HepG2 (cell line): ENCODE results near the gene C19orf47. TPM values are rescaled to one million over a fixed set of nuclear protein-coding genes. Genes with fewer than 3 reads are reported as not detected.

ENCODE experiments used
- ATAC-seq: fragments of 200-7000 bp; cut with Tn5 transposase; 3 replicates; pipeline ENCODE4 v1.9.1; 2020; ENCODE audit warnings: mild to moderate bottlenecking, moderate library complexity
- BruUV-seq: library from RNA; stranded (reverse); fragments of 400-500 nt; replicated peaks from 2 replicates; lab custom pipeline; 2021; lab: Mats Ljungman, UMichigan
- CTCF ChIA-PET: fragments of 300-600 bp; formaldehyde crosslinking; extraction: SDS; loops from one replicate; lab custom pipeline; 2021; ENCODE audit warnings: low total read pairs, inconsistent platforms, low intra/inter-chr PET ratio; lab: Yijun Ruan, JAX
- POLR2A ChIA-PET: fragments of 350-600 bp; sonication (Branson Sonifier 250); formaldehyde crosslinking; loops from one replicate; lab custom pipeline; 2020; ENCODE audit warnings: antibody characterized with exemption, inconsistent platforms; lab: Yijun Ruan, JAX
- DNase-seq: peaks from one replicate; pipeline ENCODE4 v3.0.0-alpha.2; 2015; ENCODE audit warnings: low spot score
- FAIRE-seq: peaks from 3 replicates; lab custom pipeline; 2011; peaks lifted over from hg19 to GRCh38; lab: Jason Lieb, UNC
- H2AFZ ChIP-seq: one replicate; pipeline ENCODE4 v1.6.1; 2011; ENCODE audit warnings: low read length, inconsistent platforms
- H3K27ac ChIP-seq: fragments of 300-600 bp; 3 replicates; pipeline ENCODE4 v1.8.0; 2011; ENCODE audit warnings: mixed run types, mild to moderate bottlenecking, mixed read lengths, low read length, inconsistent platforms; ENCODE audit not compliant: insufficient read depth; ENCODE audit errors: extremely low read length
- H3K27me3 ChIP-seq, 2 experiments: fragments of 200-600 bp in 1 of 2; 2 replicates in 1 of 2; 3 replicates in 1 of 2; pipeline versions ENCODE4 v1.6.0 to v1.8.0; 2011; ENCODE audit warnings: low read length in 2 of 2, mild to moderate bottlenecking in 2 of 2, moderate library complexity in 2 of 2, inconsistent platforms in 1 of 2; ENCODE audit not compliant: insufficient read depth in 2 of 2, control insufficient read depth in 1 of 2
- H3K36me3 ChIP-seq, 2 experiments: fragments of 200-600 bp in 1 of 2; replicated peaks in 1 of 2; 2 replicates in 1 of 2; 3 replicates in 1 of 2; pipeline versions ENCODE4 v1.5.1 to v1.8.0; 2011; ENCODE audit warnings: low read length in 2 of 2, inconsistent platforms in 1 of 2; ENCODE audit not compliant: insufficient read depth in 2 of 2, control insufficient read depth in 1 of 2
- H3K4me1 ChIP-seq: 2 replicates; pipeline ENCODE4 v1.5.1; 2012; ENCODE audit warnings: low read length, inconsistent platforms; ENCODE audit not compliant: insufficient read depth
- H3K4me2 ChIP-seq: 2 replicates; pipeline ENCODE4 v1.6.0; 2011; ENCODE audit warnings: low read depth, low read length, inconsistent platforms
- H3K4me3 ChIP-seq, 3 experiments: fragments of 200-600 bp in 1 of 3; sonication (generic), shearing (Covaris generic) in 1 of 3; replicated peaks in 1 of 3; 2 replicates each; pipeline ENCODE4 v1.5.1; 2011 to 2016; ENCODE audit warnings: low read length in 3 of 3, inconsistent platforms in 2 of 3, low read depth in 2 of 3, mild to moderate bottlenecking in 2 of 3, control low read depth in 1 of 3, mixed read lengths in 1 of 3; ENCODE audit not compliant: insufficient read depth in 1 of 3
- H3K79me2 ChIP-seq: one replicate; pipeline ENCODE4 v1.6.1; 2011; ENCODE audit warnings: low read length, inconsistent platforms; ENCODE audit not compliant: insufficient read depth
- H3K9ac ChIP-seq: 2 replicates; pipeline ENCODE4 v1.6.0; 2011; ENCODE audit warnings: mild to moderate bottlenecking, low read depth, low read length, inconsistent platforms; ENCODE audit not compliant: insufficient read depth
- H3K9me3 ChIP-seq: 2 replicates; pipeline ENCODE4 v1.5.1; 2012; ENCODE audit warnings: mild to moderate bottlenecking, low read length
- H4K20me1 ChIP-seq: 2 replicates; pipeline ENCODE4 v1.6.0; 2011; ENCODE audit warnings: inconsistent platforms, mild to moderate bottlenecking, low read length, moderate library complexity; ENCODE audit not compliant: insufficient read depth
- ATF7 ChIP-seq, 2 experiments: fragments of 450-650 bp in 1 of 2; sonication (generic) in 1 of 2; formaldehyde crosslinking in 1 of 2; IDR thresholded peaks; 2 replicates each; pipeline versions ENCODE4 v1.4.0 to v1.6.1; 2016 to 2020; ENCODE audit warnings: antibody characterized with exemption in 1 of 2, mild to moderate bottlenecking in 1 of 2, missing genetic modification reagents in 1 of 2
- MAFG ChIP-seq: sonication (generic); formaldehyde crosslinking; IDR thresholded peaks from 2 replicates; pipeline ENCODE4 v1.5.1; 2020; ENCODE audit warnings: mild to moderate bottlenecking, missing genetic modification reagents
- PRMT3 ChIP-seq: sonication (generic); formaldehyde crosslinking; IDR thresholded peaks from 2 replicates; pipeline ENCODE4 v1.8.1; 2022; ENCODE audit warnings: low read depth, mild to moderate bottlenecking, moderate library complexity, missing genetic modification reagents, borderline replicate concordance
- ZSCAN29 ChIP-seq: sonication (generic); formaldehyde crosslinking; conservative IDR thresholded peaks from 2 replicates; pipeline ENCODE4 v1.4.0; 2020; ENCODE audit warnings: mild to moderate bottlenecking, missing genetic modification reagents
- WGBS: methylation state at CpG from one replicate; pipeline ENCODE4 v1.1.6; 2017; ENCODE audit warnings: low lambda C conversion rate; 5-methylcytosine and 5-hydroxymethylcytosine counted together
- in situ Hi-C: cut with HindIII; loops from 2 replicates; pipeline ENCODE4 v1.10.0; 2017; ENCODE audit warnings: low pct_unique_long_range_greater_than_20kb; ENCODE audit not compliant: extremely low pct_ligation_motif_present
- intact Hi-C: fragments of 100-400 bp; cut with micrococcal nuclease; formaldehyde crosslinking; loops from one replicate; pipeline ENCODE4 v1.10.0; 2022; ENCODE audit not compliant: unreplicated experiment
- polyA plus RNA-seq, 8 experiments: library from polyadenylated mRNA; depleted of rRNA in 3 of 8; stranded (reverse) in 7 of 8; unstranded in 1 of 8; fragments of >200 nt; fragmentation: Illumina TruSeq in 4 of 8; extraction: Trizol in 4 of 8; gene quantifications; 2 replicates each; pipeline versions ENCODE4 v1.2.1 to v1.2.3, GENCODE V29; 2011 to 2016; ENCODE audit warnings: low read depth in 4 of 8, missing spikeins in 1 of 8, mixed read lengths in 1 of 8; ENCODE audit not compliant: insufficient read depth in 1 of 8
- total RNA-seq, 5 experiments: library from RNA; depleted of rRNA; stranded (reverse); fragments of >200 nt; fragmentation: Illumina TruSeq; extraction: Trizol; gene quantifications; 2 replicates each; pipeline ENCODE4 v1.2.3, GENCODE V29; 2016; ENCODE audit warnings: low read depth in 1 of 5
- TF ChIP-seq, protein P1 (sequence below): sonication (generic); formaldehyde crosslinking; IDR thresholded peaks from 2 replicates; pipeline ENCODE4 v1.4.0; 2020; ENCODE audit warnings: missing genetic modification reagents, borderline replicate concordance
- TF ChIP-seq, protein P2 (sequence below): IDR thresholded peaks from 2 replicates; pipeline ENCODE4 v1.6.1; 2016; ENCODE audit warnings: low read depth

Gene C19orf47
- total and polyA plus RNA-seq, 2 of the 13 experiments (the other 11 are each of a cell fraction or from before 2014, with no cell fraction given), result 8.1 to 10.6 TPM

DNA sequence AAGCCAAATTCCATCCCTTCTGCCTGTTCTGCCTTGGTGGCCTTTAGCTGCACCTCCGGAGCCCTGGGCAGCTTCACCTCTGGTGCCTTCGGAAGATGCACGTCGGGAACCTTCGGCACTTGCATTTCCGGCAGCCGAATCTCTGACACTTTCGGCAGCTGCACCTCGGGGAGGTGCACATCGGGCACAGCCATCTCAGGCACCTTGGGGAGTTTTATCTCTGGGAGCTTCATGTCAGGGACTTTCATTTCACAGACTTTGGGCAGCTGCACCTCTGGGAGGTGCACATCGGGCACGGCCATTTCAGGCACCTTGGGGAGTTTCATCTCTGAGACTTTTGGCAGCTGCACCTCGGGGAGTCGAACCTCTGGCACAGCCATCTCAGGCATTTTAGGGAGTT, 47.8 kb upstream of the C19orf47 start (continued):
- no peak for TF ChIP-seq ZSCAN29 (CRISPR knock-in tag)
- TF ChIP-seq, protein P1, sequence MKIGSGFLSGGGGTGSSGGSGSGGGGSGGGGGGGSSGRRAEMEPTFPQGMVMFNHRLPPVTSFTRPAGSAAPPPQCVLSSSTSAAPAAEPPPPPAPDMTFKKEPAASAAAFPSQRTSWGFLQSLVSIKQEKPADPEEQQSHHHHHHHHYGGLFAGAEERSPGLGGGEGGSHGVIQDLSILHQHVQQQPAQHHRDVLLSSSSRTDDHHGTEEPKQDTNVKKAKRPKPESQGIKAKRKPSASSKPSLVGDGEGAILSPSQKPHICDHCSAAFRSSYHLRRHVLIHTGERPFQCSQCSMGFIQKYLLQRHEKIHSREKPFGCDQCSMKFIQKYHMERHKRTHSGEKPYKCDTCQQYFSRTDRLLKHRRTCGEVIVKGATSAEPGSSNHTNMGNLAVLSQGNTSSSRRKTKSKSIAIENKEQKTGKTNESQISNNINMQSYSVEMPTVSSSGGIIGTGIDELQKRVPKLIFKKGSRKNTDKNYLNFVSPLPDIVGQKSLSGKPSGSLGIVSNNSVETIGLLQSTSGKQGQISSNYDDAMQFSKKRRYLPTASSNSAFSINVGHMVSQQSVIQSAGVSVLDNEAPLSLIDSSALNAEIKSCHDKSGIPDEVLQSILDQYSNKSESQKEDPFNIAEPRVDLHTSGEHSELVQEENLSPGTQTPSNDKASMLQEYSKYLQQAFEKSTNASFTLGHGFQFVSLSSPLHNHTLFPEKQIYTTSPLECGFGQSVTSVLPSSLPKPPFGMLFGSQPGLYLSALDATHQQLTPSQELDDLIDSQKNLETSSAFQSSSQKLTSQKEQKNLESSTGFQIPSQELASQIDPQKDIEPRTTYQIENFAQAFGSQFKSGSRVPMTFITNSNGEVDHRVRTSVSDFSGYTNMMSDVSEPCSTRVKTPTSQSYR (CRISPR knock-in tag), result no peak

DNA sequence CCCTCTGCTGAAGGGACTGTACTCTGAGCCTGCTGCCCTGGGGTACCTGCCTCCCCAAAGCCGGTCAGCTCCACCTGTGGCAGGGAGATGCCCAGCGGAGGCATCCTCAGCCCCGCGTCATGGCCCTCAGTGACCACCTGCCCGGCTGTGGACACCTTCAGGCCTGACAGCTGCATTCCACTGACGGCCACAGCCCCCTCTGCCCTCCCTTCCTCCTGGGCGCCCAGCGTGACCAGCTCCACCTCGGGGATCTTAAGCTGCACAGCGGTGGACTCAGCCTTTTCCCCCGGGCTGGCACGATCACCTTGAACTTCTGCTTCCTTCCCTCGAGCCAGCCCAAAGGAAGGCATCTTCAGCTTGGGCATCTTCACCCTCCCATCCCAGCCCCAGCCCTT, 46.6 kb upstream of the C19orf47 start:
- FAIRE-seq (no peak), DNase-seq (no peak), ATAC-seq (no peak)
- intact Hi-C loops (loop anchor here (5.0 kb wide), 1 partner anchor 88 kb away; no protein-coding TSS in a partner anchor), in situ Hi-C loops (no loop called here)
- H3K79me2 ChIP-seq, result no peaks in the 10 kb centered on the region
- BruUV-seq, result no TSS peak
- POLR2A ChIA-PET, result interaction anchor here (1.5 kb wide), 1 partner anchor 9 kb away, joined by 3 read pairs; no protein-coding TSS in a partner anchor
- no peak overlapping the region for H3K4me3 ChIP-seq
- 3% methylated on average over 3 of the region's 13 CpGs for WGBS
- no peak for TF ChIP-seq PRMT3 (CRISPR knock-in tag)
- TF ChIP-seq MAFG (CRISPR knock-in tag), result no peak
- TF ChIP-seq, protein P2, sequence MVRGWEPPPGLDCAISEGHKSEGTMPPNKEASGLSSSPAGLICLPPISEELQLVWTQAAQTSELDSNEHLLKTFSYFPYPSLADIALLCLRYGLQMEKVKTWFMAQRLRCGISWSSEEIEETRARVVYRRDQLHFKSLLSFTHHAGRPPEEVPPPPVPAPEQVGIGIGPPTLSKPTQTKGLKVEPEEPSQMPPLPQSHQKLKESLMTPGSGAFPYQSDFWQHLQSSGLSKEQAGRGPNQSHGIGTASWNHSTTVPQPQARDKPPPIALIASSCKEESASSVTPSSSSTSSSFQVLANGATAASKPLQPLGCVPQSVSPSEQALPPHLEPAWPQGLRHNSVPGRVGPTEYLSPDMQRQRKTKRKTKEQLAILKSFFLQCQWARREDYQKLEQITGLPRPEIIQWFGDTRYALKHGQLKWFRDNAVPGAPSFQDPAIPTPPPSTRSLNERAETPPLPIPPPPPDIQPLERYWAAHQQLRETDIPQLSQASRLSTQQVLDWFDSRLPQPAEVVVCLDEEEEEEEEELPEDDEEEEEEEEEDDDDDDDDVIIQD (CRISPR knock-in tag), result no peak
- no peak for TF ChIP-seq ATF7 (IDR thresholded peaks at IDR 0.05)
- TF ChIP-seq ATF7 (CRISPR knock-in tag; IDR thresholded peaks at IDR 0.05), result no peak
- peaks cover 10 to 35% of the 10 kb centered on the region in 2 experiments; a peak in 4 of 5 replicates for H3K27me3 ChIP-seq
- H4K20me1 ChIP-seq, result no peaks in the 10 kb centered on the region
- no peaks in the 10 kb centered on the region for H3K36me3 ChIP-seq
- H3K27ac ChIP-seq, result no peak overlapping the region
- CTCF ChIA-PET, result no interaction called here
- H2AFZ ChIP-seq, result no peak overlapping the region
- H3K4me2 ChIP-seq, result no peak overlapping the region
- peaks cover 6% of the 10 kb centered on the region for H3K4me1 ChIP-seq
- H3K9ac ChIP-seq, result no peak overlapping the region
- H3K9me3 ChIP-seq, result no peaks in the 10 kb centered on the region
